B cell (primary cell): ENCODE data around the gene C5orf34. TPM values are rescaled to one million over a fixed set of nuclear protein-coding genes. Genes with fewer than 3 reads are reported as not detected.

Experiments used
- ATAC-seq: fragments of 200-7000 bp; cut with Tn5 transposase; one replicate; pipeline ENCODE4 v1.10.0; 2021; ENCODE audit warnings: low read depth, mild to moderate bottlenecking, moderate number of reproducible peaks, moderate library complexity
- CTCF ChIA-PET: fragments of 350-600 bp; sonication (Branson Sonifier 250); formaldehyde crosslinking; loops from one replicate; lab custom pipeline; 2021; ENCODE audit warnings: antibody characterized with exemption, inconsistent platforms; lab: Charles Lee
- POLR2A ChIA-PET: fragments of 350-600 bp; sonication (Branson Sonifier 250); formaldehyde crosslinking; loops from one replicate; lab custom pipeline; 2021; ENCODE audit warnings: antibody characterized with exemption; lab: Charles Lee
- DNase-seq: peaks from one replicate; pipeline ENCODE4 v3.0.0; 2013
- H2AFZ ChIP-seq: 2 replicates; pipeline ENCODE4 v1.6.1; 2012; ENCODE audit warnings: mild to moderate bottlenecking, low read depth, low read length; ENCODE audit not compliant: insufficient read depth, poor library complexity, severe bottlenecking
- H3K27ac ChIP-seq, 2 donors: 1 replicate in 1 of 2; 2 replicates in 1 of 2; pipeline ENCODE4 v1.5.1; 2012 to 2013; ENCODE audit warnings: low read length in 2 of 2, mild to moderate bottlenecking in 2 of 2, moderate library complexity in 1 of 2
- H3K27me3 ChIP-seq, 4 experiments: fragments of 200-600 bp in 1 of 4; sonication (generic) in 1 of 4; replicated peaks in 1 of 4; 1 replicate in 2 of 4; 2 replicates in 2 of 4; pipeline versions ENCODE4 v1.6.1 to v1.7.0; 2013 to 2016; ENCODE audit warnings: low read length in 3 of 4, mild to moderate bottlenecking in 2 of 4, mixed read lengths in 1 of 4, moderate library complexity in 1 of 4; ENCODE audit not compliant: insufficient read depth in 4 of 4, control insufficient read depth in 3 of 4; ENCODE audit errors: control extremely low read depth in 1 of 4
- H3K36me3 ChIP-seq, 2 experiments: replicated peaks in 1 of 2; 1 replicate in 1 of 2; 2 replicates in 1 of 2; pipeline versions ENCODE4 v1.6.1 to v1.7.1; 2013; ENCODE audit warnings: low read length in 1 of 2; ENCODE audit not compliant: insufficient read depth in 2 of 2, control insufficient read depth in 1 of 2; ENCODE audit errors: control extremely low read depth in 1 of 2, extremely low read depth in 1 of 2
- H3K4me1 ChIP-seq, 2 donors: fragments of 200-600 bp in 1 of 2; sonication (generic) in 1 of 2; 1 replicate in 1 of 2; 2 replicates in 1 of 2; pipeline versions ENCODE4 v1.5.1 to v1.6.1; 2013 to 2017; ENCODE audit warnings: low read length in 2 of 2; ENCODE audit not compliant: control insufficient read depth in 2 of 2, insufficient read depth in 2 of 2
- H3K4me2 ChIP-seq: replicated peaks from 2 replicates; pipeline ENCODE3; 2012; ENCODE audit warnings: mild to moderate bottlenecking, low read depth, low read length; ENCODE audit not compliant: poor library complexity, severe bottlenecking
- H3K4me3 ChIP-seq, 5 experiments: fragments of 200-600 bp in 1 of 5; sonication (generic) in 1 of 5; 1 replicate in 3 of 5; 2 replicates in 2 of 5; pipeline versions ENCODE4 v1.5.1 to v1.7.0; 2011 to 2016; ENCODE audit warnings: low read length in 4 of 5, mild to moderate bottlenecking in 4 of 5, low read depth in 2 of 5, control low read depth in 1 of 5, moderate library complexity in 1 of 5; ENCODE audit not compliant: insufficient read depth in 1 of 5; ENCODE audit errors: control extremely low read depth in 1 of 5, extremely low read depth in 1 of 5
- H3K79me2 ChIP-seq: fragments of 200-600 bp; sonication (generic); one replicate; pipeline ENCODE4 v1.6.0; 2016; ENCODE audit warnings: low read length; ENCODE audit not compliant: control insufficient read depth, insufficient read depth
- H3K9ac ChIP-seq: fragments of 200-600 bp; sonication (generic); 2 replicates; pipeline ENCODE4 v1.6.1; 2017; ENCODE audit warnings: mild to moderate bottlenecking, low read length, moderate library complexity
- H3K9me3 ChIP-seq, 3 donors: one replicate each; pipeline versions ENCODE4 v1.6.1 to v1.7.1; 2013; ENCODE audit warnings: low read length in 2 of 3; ENCODE audit not compliant: control insufficient read depth in 2 of 3, insufficient read depth in 1 of 3; ENCODE audit errors: control extremely low read depth in 1 of 3
- H4K20me1 ChIP-seq: 2 replicates; pipeline ENCODE4 v1.6.0; 2012; ENCODE audit warnings: mild to moderate bottlenecking, low read length; ENCODE audit not compliant: insufficient read depth, control insufficient read depth, poor library complexity, severe bottlenecking
- H3K27ac Mint-ChIP-seq: one replicate; pipeline ENCODE4 v1.8.0; 2021; ENCODE audit warnings: mixed read lengths
- H3K27me3 Mint-ChIP-seq: one replicate; pipeline ENCODE4 v1.8.0; 2021; ENCODE audit warnings: mixed read lengths
- H3K4me1 Mint-ChIP-seq: one replicate; pipeline ENCODE4 v1.8.0; 2021; ENCODE audit warnings: mixed read lengths
- H3K4me3 Mint-ChIP-seq: one replicate; pipeline ENCODE4 v1.8.0; 2021; ENCODE audit warnings: mixed read lengths
- H3K9me3 Mint-ChIP-seq: one replicate; pipeline ENCODE4 v1.8.0; 2022; ENCODE audit warnings: mixed read lengths; ENCODE audit not compliant: insufficient read depth
- EZH2 ChIP-seq: IDR thresholded peaks from 2 replicates; pipeline ENCODE4 v1.6.1; 2012; ENCODE audit warnings: borderline replicate concordance, low read depth, mild to moderate bottlenecking, moderate library complexity, low read length; ENCODE audit not compliant: insufficient read depth, poor library complexity, severe bottlenecking
- WGBS: methylation state at CpG from one replicate; pipeline ENCODE4 v1.1.5; 2013; ENCODE audit warnings: missing lambda C conversion rate; ENCODE audit not compliant: insufficient coverage; 5-methylcytosine and 5-hydroxymethylcytosine counted together
- intact Hi-C: fragments of 100-400 bp; cut with micrococcal nuclease; formaldehyde crosslinking; loops from one replicate; pipeline ENCODE4 v1.10.0; 2022
- polyA plus RNA-seq: library from polyadenylated mRNA; depleted of rRNA; stranded (reverse); fragments of >200 nt; gene quantifications from 2 replicates; pipeline ENCODE4 v1.2.3, GENCODE V29; 2012
- total RNA-seq, 2 donors: library from RNA; stranded (reverse); fragments of 120-200 nt in 1 of 2; gene quantifications; 1 replicate in 1 of 2; 2 replicates in 1 of 2; pipeline versions ENCODE4 v1.2.3 to v1.2.4, GENCODE V29; 2013 to 2022
- TF ChIP-seq, protein P1 (sequence below): fragments of 200-600 bp; IDR thresholded peaks from one replicate; pipeline ENCODE4 v1.8.0; 2022; ENCODE audit warnings: antibody characterized with exemption, mild to moderate bottlenecking

The C5orf34 gene
- total and polyA plus RNA-seq, 2 donors (not counting 1 experiment from before 2014, with no cell fraction given) = 2.6 to 5.5 TPM

DNA sequence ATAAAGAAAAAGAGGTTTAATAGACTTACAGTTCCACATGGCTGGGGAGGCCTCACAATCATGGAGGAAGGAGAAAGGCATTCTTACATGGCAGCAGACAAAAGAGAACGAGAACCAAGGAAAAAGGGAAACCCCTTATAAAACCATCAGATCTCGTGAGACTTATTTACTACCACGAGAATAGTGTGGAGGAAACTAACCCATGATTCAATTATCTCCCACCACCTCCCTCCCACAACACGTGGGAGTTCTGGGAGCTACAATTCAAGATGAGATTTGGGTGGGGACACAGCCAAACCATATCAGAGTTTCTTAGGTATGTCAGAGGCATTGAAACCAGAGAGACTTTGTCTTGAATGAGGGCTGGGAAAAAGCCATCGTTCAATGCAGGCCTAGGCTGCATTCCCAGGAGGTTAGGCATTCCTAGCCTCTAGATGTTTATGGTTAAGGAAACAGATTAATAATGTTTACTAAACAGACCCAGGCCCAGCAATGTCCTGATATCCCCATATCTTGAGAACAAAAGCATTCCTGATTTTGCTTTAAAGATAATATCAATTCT lies 49.4 kb upstream of the C5orf34 start:
- Histone ChIP-seq H3K36me3 (no peaks in the 10 kb centered on the region), H3K9me3 (no peaks in the 10 kb centered on the region), H3K4me1 (no peaks in the 10 kb centered on the region), H3K79me2 (no peaks in the 10 kb centered on the region), H3K4me3 (no peak overlapping the region), H3K27ac (no peak overlapping the region), H3K27me3 (no peaks in the 10 kb centered on the region), H3K4me2 (no peak overlapping the region), H4K20me1 (no peaks in the 10 kb centered on the region), H3K9ac (no peak overlapping the region), H2AFZ (no peak overlapping the region)
- no peak overlapping the region for H3K27ac Mint-ChIP-seq
- H3K9me3 Mint-ChIP-seq = no peaks in the 10 kb centered on the region
- H3K27me3 Mint-ChIP-seq = no peaks in the 10 kb centered on the region
- H3K4me3 Mint-ChIP-seq = no peak overlapping the region
- POLR2A ChIA-PET = no interaction called here
- ATAC-seq (no peak), DNase-seq (no peak)
- no peaks in the 10 kb centered on the region for H3K4me1 Mint-ChIP-seq
- TF ChIP-seq EZH2 = no peak
- TF ChIP-seq, protein P1, sequence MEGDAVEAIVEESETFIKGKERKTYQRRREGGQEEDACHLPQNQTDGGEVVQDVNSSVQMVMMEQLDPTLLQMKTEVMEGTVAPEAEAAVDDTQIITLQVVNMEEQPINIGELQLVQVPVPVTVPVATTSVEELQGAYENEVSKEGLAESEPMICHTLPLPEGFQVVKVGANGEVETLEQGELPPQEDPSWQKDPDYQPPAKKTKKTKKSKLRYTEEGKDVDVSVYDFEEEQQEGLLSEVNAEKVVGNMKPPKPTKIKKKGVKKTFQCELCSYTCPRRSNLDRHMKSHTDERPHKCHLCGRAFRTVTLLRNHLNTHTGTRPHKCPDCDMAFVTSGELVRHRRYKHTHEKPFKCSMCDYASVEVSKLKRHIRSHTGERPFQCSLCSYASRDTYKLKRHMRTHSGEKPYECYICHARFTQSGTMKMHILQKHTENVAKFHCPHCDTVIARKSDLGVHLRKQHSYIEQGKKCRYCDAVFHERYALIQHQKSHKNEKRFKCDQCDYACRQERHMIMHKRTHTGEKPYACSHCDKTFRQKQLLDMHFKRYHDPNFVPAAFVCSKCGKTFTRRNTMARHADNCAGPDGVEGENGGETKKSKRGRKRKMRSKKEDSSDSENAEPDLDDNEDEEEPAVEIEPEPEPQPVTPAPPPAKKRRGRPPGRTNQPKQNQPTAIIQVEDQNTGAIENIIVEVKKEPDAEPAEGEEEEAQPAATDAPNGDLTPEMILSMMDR = no peak
- CTCF ChIA-PET = no interaction called here
- 0% methylated on average over 1 of the region's 5 CpGs for WGBS
- intact Hi-C loops = no loop called here

DNA sequence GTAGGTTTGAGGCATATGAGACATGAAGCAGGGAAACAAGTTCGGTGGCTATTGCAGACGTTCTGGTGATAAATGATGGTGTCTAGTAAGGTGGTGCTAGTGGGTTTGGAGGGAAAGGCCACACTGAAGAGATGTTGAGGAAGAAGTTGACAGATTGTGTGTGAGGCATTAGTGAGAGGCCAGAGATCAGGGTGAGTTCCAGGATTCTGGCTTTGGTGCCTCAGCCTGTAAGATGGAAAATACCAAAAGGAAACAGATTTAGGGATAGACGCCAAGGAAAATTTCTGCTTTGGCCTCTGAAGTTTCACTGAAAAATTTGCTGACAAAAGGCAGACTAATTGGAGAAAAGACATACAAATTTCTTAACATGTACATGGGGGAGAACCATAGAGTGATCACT lies 48.4 kb upstream of the C5orf34 start:
- Mint-ChIP-seq H3K27ac (no peak overlapping the region), H3K4me1 (no peaks in the 10 kb centered on the region), H3K27me3 (no peaks in the 10 kb centered on the region), H3K9me3 (no peaks in the 10 kb centered on the region), H3K4me3 (no peak overlapping the region)
- no peak for ATAC-seq
- Histone ChIP-seq H4K20me1 (no peaks in the 10 kb centered on the region), H3K79me2 (no peaks in the 10 kb centered on the region), H3K36me3 (no peaks in the 10 kb centered on the region), H3K27ac (no peak overlapping the region), H3K9me3 (no peaks in the 10 kb centered on the region), H3K27me3 (no peaks in the 10 kb centered on the region), H3K4me3 (no peak overlapping the region), H2AFZ (no peak overlapping the region), H3K4me1 (no peaks in the 10 kb centered on the region), H3K4me2 (no peak overlapping the region), H3K9ac (no peak overlapping the region)
- TF ChIP-seq, protein P1 = no peak
- TF ChIP-seq EZH2 = no peak
- intact Hi-C loops = no loop called here
- no peak for DNase-seq
- ChIA-PET CTCF (no interaction called here), POLR2A (no interaction called here)
- 98% methylated on average over 3 of the region's 3 CpGs for WGBS
